ENCODE measurements around the gene BTF3L4. TPM values are rescaled to one million over a fixed set of nuclear protein-coding genes. Genes with fewer than 3 reads are reported as not detected.
"Not testable (repeated sequence)": the region's sequence is repeated elsewhere in the genome, so short reads cannot be mapped to it uniquely, and the experiment has no call there.

The BTF3L4 gene
- total RNA-seq, 1 donor from 2014 or later, result 34.2 TPM

GRCh38 chr1:52070704-52071103 lies 14.6 kb downstream of the BTF3L4 start:
- Histone ChIP-seq H3K4me3 (no peak overlapping the region), H3K9me3 (no peaks in the 10 kb centered on the region), H3K27me3 (no peaks in the 10 kb centered on the region), H3K4me1 (no peaks in the 10 kb centered on the region), H3K27ac (no peak overlapping the region), H3K36me3 (peaks cover 57% of the 10 kb centered on the region)
- TF ChIP-seq CTCF (IDR thresholded peaks at IDR 0.05), result no peak
- intact Hi-C loops (cut with DNase I), result no loop called here
- ATAC-seq (no peak), DNase-seq (no peak)

GRCh38 chr1:52072291-52072690 lies 16.2 kb downstream of the BTF3L4 start:
- Histone ChIP-seq H3K36me3 (peaks cover 42% of the 10 kb centered on the region), H3K9me3 (no peaks in the 10 kb centered on the region), H3K27ac (no peak overlapping the region), H3K27me3 (no peaks in the 10 kb centered on the region), H3K4me3 (no peak overlapping the region), H3K4me1 (no peaks in the 10 kb centered on the region)
- TF ChIP-seq CTCF (IDR thresholded peaks at IDR 0.05), result no peak
- intact Hi-C loops (cut with DNase I), result no loop called here
- DNase-seq (no peak), ATAC-seq (no peak)

GRCh38 chr1:52077277-52077676 lies 21.2 kb downstream of the BTF3L4 start:
- H3K4me1 ChIP-seq; ATAC-seq; H3K27me3 ChIP-seq; DNase-seq; H3K27ac ChIP-seq; H3K9me3 ChIP-seq; intact Hi-C loops (cut with DNase I); H3K4me3 ChIP-seq: not testable (repeated sequence)
- peaks cover 34% of the 10 kb centered on the region for H3K36me3 ChIP-seq

- Histone ChIP-seq H3K27ac (no peak overlapping the region), H3K27me3 (no peaks in the 10 kb centered on the region), H3K36me3 (peaks cover 29% of the 10 kb centered on the region), H3K9me3 (no peaks in the 10 kb centered on the region), H3K4me1 (no peaks in the 10 kb centered on the region), H3K4me3 (no peak overlapping the region)
- no peak for DNase-seq
- intact Hi-C loops (cut with DNase I), result no loop called here
- no peak for TF ChIP-seq CTCF (IDR thresholded peaks at IDR 0.05)
- no peak for ATAC-seq
Observed at GRCh38 chr1:52080014-52080415, 23.9 kb downstream of the BTF3L4 start.

GRCh38 chr1:52087892-52088291 lies 31.8 kb downstream of the BTF3L4 start:
- H3K27ac ChIP-seq; intact Hi-C loops (cut with DNase I); DNase-seq; H3K27me3 ChIP-seq; H3K4me3 ChIP-seq; H3K4me1 ChIP-seq; H3K9me3 ChIP-seq; ATAC-seq: not testable (repeated sequence)
- peaks cover 57% of the 10 kb centered on the region for H3K36me3 ChIP-seq

- intact Hi-C loops (cut with DNase I); DNase-seq: not testable (repeated sequence)
Observed at GRCh38 chr1:52094300-52094699, 38.2 kb downstream of the BTF3L4 start.

GRCh38 chr1:52096216-52096615 lies 40.1 kb downstream of the BTF3L4 start:
- no peaks in the 10 kb centered on the region for H3K27me3 ChIP-seq
- no peak for TF ChIP-seq CTCF (IDR thresholded peaks at IDR 0.05)
- no peak overlapping the region for H3K4me3 ChIP-seq
- DNase-seq (no peak), ATAC-seq (no peak)
- H3K4me1 ChIP-seq, result no peaks in the 10 kb centered on the region
- peaks cover 4% of the 10 kb centered on the region for H3K36me3 ChIP-seq
- H3K27ac ChIP-seq, result no peak overlapping the region
- intact Hi-C loops (cut with DNase I), result no loop called here
- no peaks in the 10 kb centered on the region for H3K9me3 ChIP-seq

More at GRCh38 chr1:52094300-52094699, 38.2 kb downstream of the BTF3L4 start:
- ATAC-seq, H3K9me3 ChIP-seq, H3K4me1 ChIP-seq, H3K27ac ChIP-seq, H3K4me3 ChIP-seq, H3K27me3 ChIP-seq: not testable (repeated sequence)
- peaks cover 16% of the 10 kb centered on the region for H3K36me3 ChIP-seq
